Upper lobe of left lung (tissue), 6 donors: ENCODE measurements around the gene SERPINB3. TPM values are rescaled to one million over a fixed set of nuclear protein-coding genes. Genes with fewer than 3 reads are reported as not detected.
"Not testable (repeated sequence)": the region's sequence is repeated elsewhere in the genome, so short reads cannot be mapped to it uniquely, and the experiment has no call there.

Experiments used
- ATAC-seq, 2 donors: fragments of 200-7000 bp; cut with Tn5 transposase; one replicate each; pipeline ENCODE4 v1.9.1; 2022; ENCODE audit warnings: mild to moderate bottlenecking in 2 of 2, moderate library complexity in 2 of 2; ENCODE audit not compliant: low FRiP score in 2 of 2
- DNase-seq, 2 donors: peaks; one replicate each; pipeline ENCODE4 v3.0.0-alpha.2; 2019 to 2020
- H3K27ac ChIP-seq, 4 donors: fragments of 200-600 bp; sonication (generic); one replicate each; pipeline ENCODE4 v1.5.1; 2016 to 2019
- H3K27me3 ChIP-seq, 4 donors: fragments of 200-600 bp; sonication (generic); one replicate each; pipeline ENCODE4 v1.5.1; 2017 to 2019
- H3K36me3 ChIP-seq, 4 donors: fragments of 200-600 bp; sonication (generic); one replicate each; pipeline ENCODE4 v1.5.1; 2016 to 2019
- H3K4me1 ChIP-seq, 4 donors: fragments of 200-600 bp; sonication (generic); one replicate each; pipeline ENCODE4 v1.5.1; 2018 to 2019
- H3K4me3 ChIP-seq, 4 donors: fragments of 200-600 bp; sonication (generic); one replicate each; pipeline ENCODE4 v1.5.1; 2017 to 2019; ENCODE audit warnings: mild to moderate bottlenecking in 2 of 4, moderate library complexity in 1 of 4
- H3K9me3 ChIP-seq, 4 donors: fragments of 200-600 bp; sonication (generic); one replicate each; pipeline ENCODE4 v1.5.1; 2018 to 2019
- EP300 ChIP-seq, 4 donors: sonication (generic); formaldehyde crosslinking; IDR thresholded peaks; one replicate each; pipeline ENCODE4 v1.5.1; 2017; ENCODE audit warnings: antibody characterized with exemption in 4 of 4, control low read depth in 2 of 4
- POLR2A ChIP-seq, 4 donors: fragments of 450-650 bp; IDR thresholded peaks; one replicate each; pipeline ENCODE4 v1.5.1; 2016 to 2017; ENCODE audit warnings: antibody characterized with exemption in 4 of 4, mild to moderate bottlenecking in 2 of 4
- POLR2AphosphoS5 ChIP-seq, 2 donors: sonication (generic); formaldehyde crosslinking; IDR thresholded peaks; one replicate each; pipeline ENCODE4 v1.5.1; 2017; ENCODE audit warnings: antibody characterized with exemption in 2 of 2
- WGBS, 2 donors: methylation state at CpG; one replicate each; pipeline ENCODE4 v1.1.5; 2017 to 2018; 5-methylcytosine and 5-hydroxymethylcytosine counted together
- total RNA-seq, 6 donors: library from RNA; depleted of rRNA in 4 of 6; stranded (reverse); fragments of >200 nt in 4 of 6; gene quantifications; one replicate each; pipeline versions ENCODE4 v1.1.0 to v1.2.1, GENCODE V29; 2016 to 2021
- TF ChIP-seq, protein P1 (sequence below), 6 experiments: fragments of 450-650 bp in 4 of 6; fragments of 200-600 bp in 2 of 6; sonication (generic) in 2 of 6; IDR thresholded peaks; one replicate each; pipeline ENCODE4 v1.5.1; 2016 to 2019; ENCODE audit warnings: antibody characterized with exemption in 6 of 6
- donor health status: DM: no; HTN: no; CAD: no; lungs with moderate emphysema.
- donor health status: DM: no; HTN: yes; CAD: no; lungs with severe emphysema.

The SERPINB3 gene
- total RNA-seq, 6 donors from 2014 or later: 0.30 to 63.6 TPM; not detected in 4

DNA sequence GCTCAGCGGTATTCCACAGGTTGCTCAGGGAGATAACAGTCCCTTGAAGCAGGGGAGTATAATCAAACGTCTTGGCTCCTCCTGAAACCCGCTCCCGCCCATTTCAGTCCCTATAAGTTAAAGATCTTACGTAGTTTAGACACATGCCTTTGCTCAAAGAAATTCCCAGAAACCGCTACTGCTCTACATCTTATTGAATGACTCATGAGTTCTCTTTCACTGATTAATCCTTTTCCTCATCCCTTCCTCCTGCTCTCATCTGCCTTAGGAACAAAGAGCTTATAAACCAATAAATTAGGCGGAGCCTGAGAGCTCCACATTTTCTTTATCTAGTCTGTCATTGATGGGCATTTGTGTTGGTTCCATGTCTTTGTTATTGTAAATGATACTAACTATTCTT, 13.5 kb downstream of the SERPINB3 start:
- 67 to 68% methylated on average over 7 of the region's 7 CpGs for WGBS, 2 donors
- Histone ChIP-seq H3K4me3 (no peak overlapping the region), H3K9me3 (no peaks in the 10 kb centered on the region), H3K36me3 (no peaks in the 10 kb centered on the region), H3K27ac (no peak overlapping the region), H3K4me1 (no peaks in the 10 kb centered on the region), H3K27me3 (no peaks in the 10 kb centered on the region)
- ATAC-seq (no peak), DNase-seq (no peak)
- TF ChIP-seq, protein P1, sequence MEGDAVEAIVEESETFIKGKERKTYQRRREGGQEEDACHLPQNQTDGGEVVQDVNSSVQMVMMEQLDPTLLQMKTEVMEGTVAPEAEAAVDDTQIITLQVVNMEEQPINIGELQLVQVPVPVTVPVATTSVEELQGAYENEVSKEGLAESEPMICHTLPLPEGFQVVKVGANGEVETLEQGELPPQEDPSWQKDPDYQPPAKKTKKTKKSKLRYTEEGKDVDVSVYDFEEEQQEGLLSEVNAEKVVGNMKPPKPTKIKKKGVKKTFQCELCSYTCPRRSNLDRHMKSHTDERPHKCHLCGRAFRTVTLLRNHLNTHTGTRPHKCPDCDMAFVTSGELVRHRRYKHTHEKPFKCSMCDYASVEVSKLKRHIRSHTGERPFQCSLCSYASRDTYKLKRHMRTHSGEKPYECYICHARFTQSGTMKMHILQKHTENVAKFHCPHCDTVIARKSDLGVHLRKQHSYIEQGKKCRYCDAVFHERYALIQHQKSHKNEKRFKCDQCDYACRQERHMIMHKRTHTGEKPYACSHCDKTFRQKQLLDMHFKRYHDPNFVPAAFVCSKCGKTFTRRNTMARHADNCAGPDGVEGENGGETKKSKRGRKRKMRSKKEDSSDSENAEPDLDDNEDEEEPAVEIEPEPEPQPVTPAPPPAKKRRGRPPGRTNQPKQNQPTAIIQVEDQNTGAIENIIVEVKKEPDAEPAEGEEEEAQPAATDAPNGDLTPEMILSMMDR (IDR thresholded peaks at IDR 0.05): no peak
- TF ChIP-seq EP300 (IDR thresholded peaks at IDR 0.05) (no peak), POLR2A (IDR thresholded peaks at IDR 0.05) (no peak), POLR2AphosphoS5 (IDR thresholded peaks at IDR 0.05) (no peak)

DNA sequence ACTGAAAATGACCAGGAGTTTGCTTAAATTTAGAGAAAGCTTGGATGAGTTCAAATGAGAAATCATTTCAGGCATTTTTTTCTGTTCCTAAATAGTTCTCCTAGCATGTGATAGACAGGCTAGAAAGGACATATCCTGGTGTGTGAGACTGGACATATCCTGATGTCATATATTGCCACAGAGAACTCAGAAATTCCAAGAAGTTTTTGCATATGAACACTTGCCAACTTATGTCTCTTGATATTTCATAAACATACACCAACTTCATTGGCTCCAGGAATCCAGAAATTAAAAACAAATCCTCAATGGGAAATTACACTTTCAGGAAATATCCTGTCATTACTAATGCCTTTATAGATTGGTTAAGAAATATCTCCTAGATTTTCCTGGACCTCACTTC, 14.8 kb downstream of the SERPINB3 start:
- H3K27me3 ChIP-seq: no peaks in the 10 kb centered on the region
- TF ChIP-seq POLR2AphosphoS5 (IDR thresholded peaks at IDR 0.05) (no peak), EP300 (IDR thresholded peaks at IDR 0.05) (no peak), POLR2A (IDR thresholded peaks at IDR 0.05) (no peak)
- TF ChIP-seq, protein P1 (IDR thresholded peaks at IDR 0.05): no peak
- H3K4me1 ChIP-seq: no peaks in the 10 kb centered on the region
- ATAC-seq (no peak), DNase-seq (no peak)
- H3K9me3 ChIP-seq: no peaks in the 10 kb centered on the region
- no peak overlapping the region for H3K4me3 ChIP-seq
- H3K36me3 ChIP-seq: no peaks in the 10 kb centered on the region
- H3K27ac ChIP-seq: no peak overlapping the region

DNA sequence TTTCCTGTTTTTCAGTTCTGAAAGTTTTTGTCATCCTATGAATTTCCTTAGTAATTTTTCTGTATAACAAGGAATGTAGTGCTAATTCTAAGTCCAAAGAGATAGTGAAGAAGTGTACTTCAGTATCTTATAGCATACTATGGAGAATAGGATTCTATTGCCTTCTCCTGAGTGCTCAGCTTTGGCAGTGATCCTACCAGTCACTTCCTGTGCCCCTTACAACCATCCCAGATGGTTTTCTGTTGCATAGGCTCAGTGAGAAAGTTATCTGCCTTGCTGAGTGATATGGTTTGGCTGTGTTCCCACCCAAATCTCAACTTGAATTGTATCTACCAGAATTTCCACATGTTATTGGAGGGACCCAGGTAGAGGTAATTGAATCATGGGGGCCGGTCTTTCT, 17.0 kb downstream of the SERPINB3 start:
- H3K36me3 ChIP-seq, H3K27ac ChIP-seq, H3K4me3 ChIP-seq, ATAC-seq, H3K9me3 ChIP-seq, DNase-seq, H3K4me1 ChIP-seq, H3K27me3 ChIP-seq: not testable (repeated sequence)
- 92 to 100% methylated on average over 1 of the region's 1 CpG for WGBS, 2 donors

DNA sequence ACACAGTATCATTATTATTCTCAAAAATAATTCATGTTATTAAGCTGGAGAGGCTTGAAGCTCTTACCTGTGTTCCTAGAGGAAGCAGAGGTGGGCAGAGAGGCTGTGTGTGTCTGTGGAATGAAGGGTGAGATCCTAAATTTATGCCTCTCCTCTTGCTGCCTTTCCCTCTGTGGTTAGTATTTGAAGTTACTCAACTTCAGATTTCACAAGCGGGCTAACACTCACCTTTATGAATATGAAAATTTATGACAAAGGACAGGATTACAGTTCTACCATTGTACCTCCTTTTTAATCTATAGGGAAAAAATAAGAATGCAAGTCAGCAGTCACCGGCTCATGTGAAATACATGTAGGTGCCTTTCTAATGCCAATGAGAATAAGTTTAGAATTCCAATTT, 17.6 kb downstream of the SERPINB3 start, which contains the start of gene SERPINB4:
SERPINB4 (minus strand) TSS at position 115 of the 400 bp plus-strand sequence. CDS start 679 bp downstream, outside the sequence.
- not testable (repeated sequence) for DNase-seq, H3K4me3 ChIP-seq, H3K27ac ChIP-seq, H3K4me1 ChIP-seq, H3K36me3 ChIP-seq, ATAC-seq, H3K27me3 ChIP-seq, H3K9me3 ChIP-seq
- WGBS, 2 donors: 79 to 86% methylated on average over 1 of the region's 2 CpGs

DNA sequence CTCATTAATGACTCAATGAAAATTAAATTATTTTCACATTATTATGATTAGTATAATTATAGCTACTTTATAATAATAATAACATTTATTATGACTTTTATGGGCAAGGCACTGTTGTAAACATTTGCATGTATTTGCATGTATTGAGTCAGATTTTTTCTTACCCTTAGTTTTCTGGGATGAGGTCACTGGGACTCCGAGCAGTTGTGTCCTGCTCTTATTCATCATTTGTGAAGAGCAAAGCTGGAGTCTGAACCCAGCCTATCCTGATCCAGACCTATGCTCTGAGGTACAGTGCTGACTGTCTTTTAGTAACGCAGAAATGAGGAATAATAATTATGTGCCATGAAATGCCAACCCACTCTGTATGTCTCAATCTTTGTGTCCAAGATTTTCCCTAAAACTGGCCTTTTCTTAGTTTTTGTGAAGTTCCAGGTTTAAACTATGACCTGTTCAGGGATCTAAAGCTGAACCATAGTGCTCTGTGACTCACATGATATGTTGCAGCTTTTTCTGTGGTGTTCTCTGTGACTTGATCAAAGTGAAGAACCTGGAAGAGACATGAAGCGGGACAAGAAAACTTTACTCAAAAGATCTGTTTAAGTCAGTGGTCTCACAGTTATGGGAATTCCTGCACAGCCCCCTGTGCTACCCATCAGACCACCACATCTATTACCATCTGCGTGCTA, 18.9 kb downstream of the SERPINB3 start:
- H3K4me3 ChIP-seq, DNase-seq, H3K9me3 ChIP-seq, ATAC-seq, H3K27ac ChIP-seq, H3K27me3 ChIP-seq, H3K4me1 ChIP-seq, H3K36me3 ChIP-seq: not testable (repeated sequence)
- 88 to 94% methylated on average over 4 of the region's 4 CpGs for WGBS, 2 donors

DNA sequence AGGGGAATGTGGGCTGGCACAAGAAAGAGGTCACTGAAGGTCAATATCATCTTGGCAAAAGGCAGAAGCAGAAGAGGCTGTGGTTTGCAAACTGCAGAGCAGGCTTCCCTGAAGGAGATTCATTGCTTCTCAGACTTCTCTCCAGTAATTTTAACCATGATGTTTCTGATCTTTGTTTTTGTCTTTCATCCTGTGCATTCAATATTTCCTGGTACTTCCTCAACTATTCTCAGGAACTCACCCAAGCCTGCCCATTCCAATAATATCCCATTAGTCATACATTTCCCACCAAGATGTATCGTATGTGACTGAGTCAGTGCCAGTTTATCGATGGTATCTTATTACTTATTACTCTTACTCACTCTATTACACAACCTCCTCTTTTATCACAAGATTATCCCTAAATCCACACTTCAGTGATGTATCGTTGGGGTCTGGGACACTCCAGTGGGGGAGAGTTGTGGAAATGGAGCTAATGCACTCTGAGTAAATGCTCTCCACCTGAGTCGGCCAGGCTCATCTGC, 20.5 kb downstream of the SERPINB3 start:
- H3K9me3 ChIP-seq, H3K4me1 ChIP-seq, ATAC-seq, H3K4me3 ChIP-seq, DNase-seq, H3K36me3 ChIP-seq, H3K27ac ChIP-seq, H3K27me3 ChIP-seq: not testable (repeated sequence)
- WGBS, 2 donors: 82 to 92% methylated on average over 4 of the region's 4 CpGs

DNA sequence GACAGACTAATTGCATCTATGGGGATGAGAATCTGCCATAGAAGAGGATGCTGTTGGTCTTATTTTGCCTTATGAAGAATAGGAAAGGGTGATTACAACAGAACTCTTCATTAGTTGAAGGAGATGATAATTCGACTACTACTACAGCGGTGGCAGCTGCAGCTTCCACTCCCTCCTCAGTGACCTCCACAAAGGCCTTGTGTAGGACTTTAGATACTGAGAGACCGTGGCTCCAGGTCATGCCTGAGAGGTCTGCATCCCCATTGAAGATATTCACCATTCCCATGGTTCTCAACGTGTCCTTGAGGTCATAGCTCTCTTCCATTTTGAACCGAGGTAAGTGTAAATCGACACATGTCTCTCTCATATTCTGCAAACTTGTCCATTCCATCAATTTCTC, 24.0 kb downstream of the SERPINB3 start:
- no peak for TF ChIP-seq EP300 (IDR thresholded peaks at IDR 0.05)
- no peak for TF ChIP-seq POLR2AphosphoS5 (IDR thresholded peaks at IDR 0.05)
- TF ChIP-seq, protein P1 (IDR thresholded peaks at IDR 0.05): no peak
- no peak for TF ChIP-seq POLR2A (IDR thresholded peaks at IDR 0.05)

More for the DNA sequence above, 24.0 kb downstream of the SERPINB3 start:
- H3K27me3 ChIP-seq: no peaks in the 10 kb centered on the region
- no peak overlapping the region for H3K27ac ChIP-seq
- H3K4me3 ChIP-seq: no peak overlapping the region
- H3K9me3 ChIP-seq: no peaks in the 10 kb centered on the region
- no peak for ATAC-seq
- no peaks in the 10 kb centered on the region for H3K4me1 ChIP-seq
- H3K36me3 ChIP-seq: no peaks in the 10 kb centered on the region
- DNase-seq: no peak
- WGBS, 2 donors: 79 to 82% methylated on average over 6 of the region's 6 CpGs
